Liver (tissue), 9 donors: Measurements from ENCODE around the gene ENTHD1. TPM values are rescaled to one million over a fixed set of nuclear protein-coding genes. Genes with fewer than 3 reads are reported as not detected.

ENCODE experiments used
- DNase-seq: peaks from one replicate; pipeline ENCODE4 v3.0.0-alpha.2; 2017; ENCODE audit warnings: low spot score
- H3K27ac ChIP-seq, 2 donors: one replicate each; pipeline ENCODE4 v1.7.0; 2013; ENCODE audit warnings: inconsistent platforms in 2 of 2, low read length in 2 of 2, control low read depth in 1 of 2, low read depth in 1 of 2, mild to moderate bottlenecking in 1 of 2
- H3K27me3 ChIP-seq, 4 donors: one replicate each; pipeline versions ENCODE4 v1.6.1 to v1.7.0; 2013; ENCODE audit warnings: low read length in 3 of 4, inconsistent platforms in 1 of 4, mild to moderate bottlenecking in 1 of 4, moderate library complexity in 1 of 4; ENCODE audit not compliant: control insufficient read depth in 4 of 4, insufficient read depth in 4 of 4
- H3K36me3 ChIP-seq, 4 donors: one replicate each; pipeline versions ENCODE4 v1.6.1 to v1.7.0; 2013; ENCODE audit warnings: low read length in 3 of 4, mild to moderate bottlenecking in 3 of 4, low read depth in 1 of 4, moderate library complexity in 1 of 4; ENCODE audit not compliant: control insufficient read depth in 4 of 4, insufficient read depth in 3 of 4
- H3K4me1 ChIP-seq, 4 donors: one replicate each; pipeline versions ENCODE4 v1.6.1 to v1.7.0; 2013; ENCODE audit warnings: low read length in 3 of 4, mild to moderate bottlenecking in 3 of 4, moderate library complexity in 1 of 4; ENCODE audit not compliant: control insufficient read depth in 4 of 4, insufficient read depth in 4 of 4
- H3K4me3 ChIP-seq, 3 donors: one replicate each; pipeline versions ENCODE4 v1.6.1 to v1.7.0; 2013; ENCODE audit warnings: low read length in 3 of 3, control low read depth in 1 of 3, low read depth in 1 of 3, mild to moderate bottlenecking in 1 of 3
- H3K9ac ChIP-seq, 2 donors: one replicate each; pipeline ENCODE4 v1.7.0; 2013; ENCODE audit warnings: low read length in 2 of 2, mild to moderate bottlenecking in 2 of 2, moderate library complexity in 2 of 2, control low read depth in 1 of 2, low read depth in 1 of 2
- H3K9me3 ChIP-seq, 4 donors: one replicate each; pipeline versions ENCODE4 v1.6.1 to v1.7.0; 2013; ENCODE audit warnings: low read length in 3 of 4; ENCODE audit not compliant: control insufficient read depth in 4 of 4
- ATF3 ChIP-seq: IDR thresholded peaks from 2 replicates; pipeline ENCODE4 v1.6.1; 2016; ENCODE audit warnings: antibody characterized with exemption
- CTCF ChIP-seq: fragments of 150-350 bp; IDR thresholded peaks from 2 replicates; pipeline ENCODE4 v1.5.1; 2017; ENCODE audit warnings: improper control_type of control experiment, low read depth, low read length; ENCODE audit not compliant: missing input control
- HNF4A ChIP-seq, 2 donors: conservative IDR thresholded peaks; 2 replicates each; pipeline ENCODE4 v1.6.1; 2016; ENCODE audit warnings: antibody characterized with exemption in 2 of 2, mild to moderate bottlenecking in 2 of 2
- HNF4G ChIP-seq: IDR thresholded peaks from 2 replicates; pipeline ENCODE4 v1.6.1; 2016; ENCODE audit warnings: antibody characterized with exemption
- MAX ChIP-seq: IDR thresholded peaks from 2 replicates; pipeline ENCODE4 v1.6.1; 2016; ENCODE audit warnings: antibody characterized with exemption
- NR2F2 ChIP-seq: IDR thresholded peaks from 2 replicates; pipeline ENCODE4 v1.6.1; 2016; ENCODE audit warnings: antibody characterized with exemption
- REST ChIP-seq: IDR thresholded peaks from 2 replicates; pipeline ENCODE4 v1.6.1; 2016; ENCODE audit warnings: antibody characterized with exemption, mild to moderate bottlenecking
- RXRA ChIP-seq, 2 donors: IDR thresholded peaks; 2 replicates each; pipeline ENCODE4 v1.6.1; 2017 to 2018; ENCODE audit warnings: antibody characterized with exemption in 2 of 2, mild to moderate bottlenecking in 1 of 2
- SP1 ChIP-seq: IDR thresholded peaks from 2 replicates; pipeline ENCODE4 v1.6.1; 2018; ENCODE audit warnings: antibody characterized with exemption, mild to moderate bottlenecking
- TAF1 ChIP-seq: conservative IDR thresholded peaks from 2 replicates; pipeline ENCODE4 v1.6.1; 2016; ENCODE audit warnings: antibody characterized with exemption, mild to moderate bottlenecking
- ZBTB33 ChIP-seq: IDR thresholded peaks from 2 replicates; pipeline ENCODE4 v1.6.1; 2016; ENCODE audit warnings: antibody characterized with exemption
- WGBS: extraction: QIAGEN DNeasy Blood & Tissue Kit; methylation state at CpG from one replicate; pipeline ENCODE4 v1.1.7; 2013; 5-methylcytosine and 5-hydroxymethylcytosine counted together
- polyA plus RNA-seq, 2 donors: library from polyadenylated mRNA; stranded (reverse) in 1 of 2; unstranded in 1 of 2; fragments of 200-250 nt in 1 of 2; fragments of >200 nt in 1 of 2; fragmentation: Nextera tagmentation in 1 of 2; extraction: Ambion mirVana in 1 of 2; gene quantifications; one replicate each; pipeline versions ENCODE4 v1.2.1 to v1.2.3, GENCODE V29; 2013 to 2015
- total RNA-seq, 2 donors: library from RNA; depleted of rRNA; stranded (reverse); fragments of >200 nt; gene quantifications; one replicate each; pipeline ENCODE4 v1.2.3, GENCODE V29; 2014
- donor health status: healthy.
- donor health status: healthy.
- donor health status: healthy.
- donor health status: healthy.
- donor health status: healthy.

ENTHD1 gene
- total and polyA plus RNA-seq, 4 donors = not detected

- H3K4me3 ChIP-seq = no peak overlapping the region
- no peaks in the 10 kb centered on the region for H3K36me3 ChIP-seq
- 76% methylated on average over 17 of the region's 17 CpGs for WGBS
- no peaks in the 10 kb centered on the region for H3K9me3 ChIP-seq
- H3K4me1 ChIP-seq = no peaks in the 10 kb centered on the region
- no peak for TF ChIP-seq RXRA (IDR thresholded peaks at IDR 0.05)
- TF ChIP-seq HNF4A (conservative IDR thresholded peaks at IDR 0.05) = no peak
- TF ChIP-seq NR2F2 = no peak
- no peak for TF ChIP-seq ZBTB33
- TF ChIP-seq MAX = no peak
- no peak for TF ChIP-seq REST
- TF ChIP-seq CTCF = no peak
- TF ChIP-seq SP1 = no peak
- H3K27ac ChIP-seq = no peak overlapping the region
- H3K9ac ChIP-seq = no peak overlapping the region
- peaks cover 0 to 7% (median 1%) of the 10 kb centered on the region in 4 donors for H3K27me3 ChIP-seq
- DNase-seq = no peak
Measured at GRCh38 chr22:39703928-39704639, 189.5 kb downstream of the ENTHD1 start.

- WGBS = 77% methylated on average over 8 of the region's 8 CpGs
- Histone ChIP-seq H3K9me3 (no peaks in the 10 kb centered on the region), H3K27me3 (peaks cover 0 to 4% (median 1%) of the 10 kb centered on the region in 4 donors), H3K4me3 (no peak overlapping the region), H3K36me3 (no peaks in the 10 kb centered on the region), H3K9ac (no peak overlapping the region), H3K27ac (no peak overlapping the region), H3K4me1 (no peaks in the 10 kb centered on the region)
- TF ChIP-seq ATF3 (no peak), CTCF (no peak), HNF4A (conservative IDR thresholded peaks at IDR 0.05) (no peak), HNF4G (no peak), TAF1 (no peak), REST (no peak), MAX (no peak), SP1 (no peak)
- no peak for DNase-seq
Measured at GRCh38 chr22:39703091-39703490, 190.5 kb downstream of the ENTHD1 start.
